ENCODE measurements around the gene TOGARAM1.

DNA sequence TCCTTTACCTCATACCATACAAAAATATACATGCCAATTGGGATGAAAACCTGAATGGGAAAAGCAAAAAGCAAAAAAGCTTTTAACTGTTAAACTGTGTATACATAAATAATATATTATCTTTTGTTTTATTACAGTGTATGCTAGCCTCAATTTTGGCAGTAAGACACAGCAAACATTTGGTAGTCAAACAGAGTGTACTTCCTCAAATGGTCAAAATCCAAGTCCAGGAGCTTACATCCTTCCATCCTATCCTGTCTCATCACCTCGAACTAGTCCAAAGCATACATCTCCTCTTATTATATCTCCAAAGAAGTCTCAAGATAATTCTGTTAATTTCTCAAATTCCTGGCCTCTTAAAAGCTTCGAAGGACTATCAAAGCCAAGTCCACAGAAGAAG lies 41.9 kb downstream of the TOGARAM1 start:
- TF ChIP-seq FOXM1 (IDR thresholded peaks at IDR 0.05; ENCODE audit: borderline replicate concordance) (no peak), TARDBP (IDR thresholded peaks at IDR 0.05) (no peak), SUZ12 (IDR thresholded peaks at IDR 0.05) (no peak), ZNF384 (IDR thresholded peaks at IDR 0.05) (no peak), NFRKB (IDR thresholded peaks at IDR 0.05) (no peak), L3MBTL2 (conservative IDR thresholded peaks at IDR 0.05) (no peak), SP1 (IDR thresholded peaks at IDR 0.05) (no peak), PKNOX1 (IDR thresholded peaks at IDR 0.05) (no peak), LEF1 (IDR thresholded peaks at IDR 0.05; ENCODE audit: borderline replicate concordance) (no peak), HDGF (IDR thresholded peaks at IDR 0.05; ENCODE audit: borderline replicate concordance) (no peak), BHLHE40 (IDR thresholded peaks at IDR 0.05; ENCODE audit: borderline replicate concordance) (no peak)
